Left lung (tissue), 10 donors: ENCODE measurements around the gene CEP350. TPM values are rescaled to one million over a fixed set of nuclear protein-coding genes. Genes with fewer than 3 reads are reported as not detected.
A peak's percentile ranks its signal among the peaks of the same experiment; 100 is the strongest.

Experiments
- ATAC-seq: fragments of 200-7000 bp; cut with Tn5 transposase; one replicate; pipeline ENCODE4 v1.9.1; 2020; ENCODE audit warnings: moderate library complexity
- DNase-seq, 4 donors: peaks; one replicate each; pipeline ENCODE4 v3.0.0-alpha.2; 2013 to 2020
- H3K27ac ChIP-seq, 2 donors: fragments of 200-600 bp; sonication (generic) in 1 of 2; one replicate each; pipeline versions ENCODE4 v1.5.0 to v1.8.0; 2020 to 2021
- H3K27me3 ChIP-seq, 2 donors: fragments of 200-600 bp; sonication (generic) in 1 of 2; one replicate each; pipeline versions ENCODE4 v1.5.0 to v1.8.0; 2020 to 2021
- H3K36me3 ChIP-seq, 2 donors: fragments of 200-600 bp; sonication (generic) in 1 of 2; one replicate each; pipeline versions ENCODE4 v1.5.0 to v1.8.0; 2020 to 2021
- H3K4me1 ChIP-seq, 2 donors: fragments of 200-600 bp; one replicate each; pipeline ENCODE4 v1.8.0; 2021
- H3K4me3 ChIP-seq, 2 donors: fragments of 200-600 bp; sonication (generic) in 1 of 2; one replicate each; pipeline versions ENCODE4 v1.5.0 to v1.8.0; 2020 to 2021; ENCODE audit warnings: mild to moderate bottlenecking in 1 of 2
- H3K9me3 ChIP-seq, 2 donors: fragments of 200-600 bp; sonication (generic) in 1 of 2; one replicate each; pipeline versions ENCODE4 v1.5.0 to v1.8.0; 2020 to 2021
- intact Hi-C, 2 donors: fragments of 100-400 bp; cut with DNase I; formaldehyde crosslinking; loops; one replicate each; pipeline versions ENCODE4 v1.11.2 to v1.14.2; 2022
- polyA plus RNA-seq, 6 donors: library from polyadenylated mRNA; unstranded; fragments of 120-200 nt; gene quantifications; one replicate each; pipeline ENCODE4 v1.2.1, GENCODE V29; 2013; ENCODE audit not compliant: insufficient read length in 6 of 6
- total RNA-seq, 2 donors: library from RNA; stranded (reverse); fragmentation: NEBNext Ultra II Directional; extraction: Animal tissue kit (Norgen Biotek cat#: 25700); gene quantifications; one replicate each; pipeline ENCODE4 v1.2.1, GENCODE V29; 2021
- TF ChIP-seq, protein P1 (sequence below), 2 donors: fragments of 200-600 bp; sonication (generic) in 1 of 2; IDR thresholded peaks; one replicate each; pipeline versions ENCODE4 v1.5.0 to v1.8.0; 2021; ENCODE audit warnings: antibody characterized with exemption in 2 of 2
- donor health status: DM: no; HTN: yes; CAD: no.
- donor health status: DM: no; HTN: no; CAD: no.

CEP350 gene
- total and polyA plus RNA-seq, 8 donors, result 26.8 to 53.5 (median 35.9) TPM

DNA sequence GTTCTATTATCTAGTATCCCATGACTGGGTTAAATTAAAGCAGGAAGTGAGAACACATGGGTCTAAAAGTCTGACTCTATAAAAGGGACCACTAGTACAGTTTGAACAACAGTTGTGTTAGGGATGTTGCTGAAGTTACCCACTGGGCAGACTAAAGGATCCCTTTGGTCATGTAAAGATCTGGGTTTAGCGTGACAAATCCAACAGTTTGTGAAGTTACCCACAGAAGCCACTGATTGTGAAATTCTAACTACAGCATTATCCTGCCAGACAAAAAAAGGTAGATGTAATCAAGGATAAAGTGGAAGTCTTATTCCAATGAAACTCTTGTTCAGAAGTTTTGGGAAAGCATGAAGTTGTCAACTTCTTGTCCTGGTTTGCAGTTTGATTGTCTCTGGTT, 205.7 kb downstream of the CEP350 start:
- Histone ChIP-seq H3K9me3 (no peaks in the 10 kb centered on the region), H3K27me3 (no peaks in the 10 kb centered on the region), H3K36me3 (no peaks in the 10 kb centered on the region), H3K4me1 (peaks cover 14 to 83% of the 10 kb centered on the region in 2 donors), H3K4me3 (no peak overlapping the region), H3K27ac (peak overlapping the region in 1 of 2 donors; percentile 38)
- ATAC-seq (no peak), DNase-seq (no peak)
- TF ChIP-seq, protein P1, sequence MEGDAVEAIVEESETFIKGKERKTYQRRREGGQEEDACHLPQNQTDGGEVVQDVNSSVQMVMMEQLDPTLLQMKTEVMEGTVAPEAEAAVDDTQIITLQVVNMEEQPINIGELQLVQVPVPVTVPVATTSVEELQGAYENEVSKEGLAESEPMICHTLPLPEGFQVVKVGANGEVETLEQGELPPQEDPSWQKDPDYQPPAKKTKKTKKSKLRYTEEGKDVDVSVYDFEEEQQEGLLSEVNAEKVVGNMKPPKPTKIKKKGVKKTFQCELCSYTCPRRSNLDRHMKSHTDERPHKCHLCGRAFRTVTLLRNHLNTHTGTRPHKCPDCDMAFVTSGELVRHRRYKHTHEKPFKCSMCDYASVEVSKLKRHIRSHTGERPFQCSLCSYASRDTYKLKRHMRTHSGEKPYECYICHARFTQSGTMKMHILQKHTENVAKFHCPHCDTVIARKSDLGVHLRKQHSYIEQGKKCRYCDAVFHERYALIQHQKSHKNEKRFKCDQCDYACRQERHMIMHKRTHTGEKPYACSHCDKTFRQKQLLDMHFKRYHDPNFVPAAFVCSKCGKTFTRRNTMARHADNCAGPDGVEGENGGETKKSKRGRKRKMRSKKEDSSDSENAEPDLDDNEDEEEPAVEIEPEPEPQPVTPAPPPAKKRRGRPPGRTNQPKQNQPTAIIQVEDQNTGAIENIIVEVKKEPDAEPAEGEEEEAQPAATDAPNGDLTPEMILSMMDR (IDR thresholded peaks at IDR 0.05), result no peak
- intact Hi-C loops, result no loop called here

DNA sequence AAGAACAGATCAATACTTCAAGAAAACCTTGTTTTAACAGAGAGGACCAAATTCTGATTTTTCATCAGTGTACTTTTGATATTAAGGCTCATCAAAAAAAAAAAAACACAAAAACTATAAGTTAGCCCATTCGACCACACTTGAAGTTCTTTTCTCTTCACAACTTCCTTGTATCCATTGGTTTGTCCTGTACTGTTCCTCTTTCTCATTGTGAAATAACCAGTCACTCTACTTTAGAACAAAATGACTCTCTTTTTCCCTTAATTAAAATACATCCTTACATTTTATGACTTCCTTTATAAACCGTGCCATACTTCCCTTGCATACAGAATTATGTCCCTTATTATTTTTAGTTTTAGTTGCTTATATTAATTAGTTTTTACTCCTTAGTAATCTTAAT, 208.4 kb downstream of the CEP350 start:
- Histone ChIP-seq H3K27me3 (no peaks in the 10 kb centered on the region), H3K27ac (peak overlapping the region in 1 of 2 donors; percentile 24), H3K9me3 (no peaks in the 10 kb centered on the region), H3K4me1 (peaks cover 9 to 77% of the 10 kb centered on the region in 2 donors), H3K4me3 (no peak overlapping the region), H3K36me3 (peaks cover 0 to 19% of the 10 kb centered on the region in 2 donors)
- no peak for DNase-seq
- no peak for ATAC-seq
- intact Hi-C loops, result no loop called here
- TF ChIP-seq, protein P1 (IDR thresholded peaks at IDR 0.05), result no peak

Other genes with a start within 250 kb of the CEP350 start
- not detected for gene FAM163A, start 211.5 kb upstream of the CEP350 start, total RNA-seq
- gene FAM163A, start 211.5 kb upstream of the CEP350 start, polyA plus RNA-seq, result under 1 TPM; 0.06 to 0.27 (median 0.12) TPM
- 100 to 1,000 TPM; 108 to 109 TPM for gene TOR1AIP2, start 77.0 kb upstream of the CEP350 start, total RNA-seq
- gene TOR1AIP2, start 77.0 kb upstream of the CEP350 start, polyA plus RNA-seq, result 10 to 100 TPM; 34.8 to 41.8 (median 37.8) TPM
- gene TOR1AIP1, start 72.5 kb upstream of the CEP350 start, total RNA-seq, result 10 to 100 TPM; 48.6 to 54.5 TPM
- 10 to 100 TPM; 57.4 to 77.0 (median 68.0) TPM for gene TOR1AIP1, start 72.5 kb upstream of the CEP350 start, polyA plus RNA-seq
- 100 to 1,000 TPM; 433 to 482 TPM for gene QSOX1, start 200.1 kb downstream of the CEP350 start, total RNA-seq
- 100 to 1,000 TPM; 145 to 201 (median 178) TPM for gene QSOX1, start 200.1 kb downstream of the CEP350 start, polyA plus RNA-seq